HG03558 (cell line): ENCODE data around the gene FOLR1.

Experiments used
- ATAC-seq: cut with Tn5 transposase; IDR thresholded peaks from one replicate; pipeline ENCODE4 v1.9.1; 2021; ENCODE audit warnings: moderate number of reproducible peaks; ENCODE audit not compliant: unreplicated experiment; ENCODE audit errors: extremely low read depth

The FOLR1 gene

DNA sequence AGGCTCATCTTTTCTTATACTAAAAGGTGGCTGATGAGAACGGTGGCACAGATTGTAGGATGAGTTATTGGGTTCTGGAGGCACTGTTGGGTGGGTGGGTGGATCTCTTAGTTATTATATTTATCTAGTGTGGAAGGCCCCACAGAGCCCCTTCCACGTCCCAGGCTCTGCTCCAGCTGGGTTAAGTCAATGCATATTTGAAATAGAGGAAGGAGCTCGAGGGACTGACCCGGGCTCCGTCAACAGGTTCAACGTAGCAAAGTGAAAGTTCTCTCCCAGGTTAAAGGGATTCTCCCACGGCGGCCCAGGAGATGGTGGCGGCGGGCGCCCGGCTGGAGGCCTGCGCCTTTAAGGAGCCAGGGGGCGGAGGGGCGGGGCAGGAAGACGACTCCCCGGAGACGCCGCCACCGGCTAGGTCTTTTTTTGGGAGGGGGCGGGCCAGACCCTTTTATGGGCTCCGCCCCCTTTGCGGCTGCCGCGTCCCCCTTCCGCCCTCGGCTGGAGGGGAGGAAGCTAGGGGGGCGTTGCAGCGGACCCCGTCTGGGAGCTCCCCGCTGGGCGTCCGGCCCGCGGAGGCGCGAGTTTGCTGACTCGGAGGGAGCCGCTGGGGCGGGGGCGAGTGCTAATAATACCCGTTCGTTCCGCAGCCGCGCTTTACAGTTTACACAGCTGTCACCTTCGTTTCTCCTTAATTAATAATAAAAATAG lies 31.1 kb downstream of the FOLR1 start:
- peak; percentile 38 for ATAC-seq

DNA sequence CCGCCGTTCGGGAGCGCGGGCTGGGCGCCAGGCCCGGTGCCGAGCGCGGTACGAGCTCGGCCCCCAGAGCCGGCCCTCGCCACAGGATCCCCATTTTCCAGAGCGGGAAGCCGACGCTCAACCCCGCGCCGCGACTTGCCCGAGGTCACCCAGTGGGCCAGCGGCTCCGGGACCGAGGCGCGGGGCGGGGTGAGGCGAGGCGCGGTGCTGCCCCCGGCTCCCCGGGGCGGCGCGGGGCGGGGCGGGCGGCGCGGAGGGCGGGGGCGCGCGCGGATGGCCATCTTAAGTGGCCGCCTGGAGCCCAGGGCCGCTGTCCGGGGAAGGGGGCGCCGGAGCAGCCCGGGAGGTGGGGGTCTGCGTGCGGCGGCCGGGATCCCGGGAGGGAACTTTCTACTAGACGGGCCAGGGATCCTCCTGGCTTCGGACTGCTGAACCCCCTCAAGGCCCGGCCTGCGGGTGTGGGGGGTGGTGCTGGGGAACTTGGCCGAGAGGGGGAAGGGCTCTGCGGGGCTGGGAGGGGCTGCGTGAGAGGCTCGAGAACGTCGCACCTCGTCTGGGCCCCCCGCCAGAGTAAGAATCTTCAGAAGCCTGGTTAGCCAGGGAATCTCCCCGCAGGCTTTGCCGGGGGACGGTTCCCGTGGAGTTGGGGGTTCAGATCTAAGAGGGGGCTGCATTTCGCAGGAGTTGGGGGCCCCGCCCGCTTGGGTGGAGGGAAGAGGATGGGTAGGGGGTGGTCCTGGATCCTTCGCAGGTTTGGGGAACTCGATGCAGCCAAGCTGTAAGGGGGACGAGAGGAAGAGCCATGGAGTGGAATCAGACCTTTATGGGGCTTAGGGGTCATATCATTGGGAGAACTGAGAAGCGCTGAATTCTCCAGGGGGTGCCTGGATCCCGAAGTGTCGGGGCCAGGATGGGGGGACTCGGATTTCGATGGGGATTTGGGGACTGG lies 31.9 kb downstream of the FOLR1 start:
- ATAC-seq: peak; percentile 23

DNA sequence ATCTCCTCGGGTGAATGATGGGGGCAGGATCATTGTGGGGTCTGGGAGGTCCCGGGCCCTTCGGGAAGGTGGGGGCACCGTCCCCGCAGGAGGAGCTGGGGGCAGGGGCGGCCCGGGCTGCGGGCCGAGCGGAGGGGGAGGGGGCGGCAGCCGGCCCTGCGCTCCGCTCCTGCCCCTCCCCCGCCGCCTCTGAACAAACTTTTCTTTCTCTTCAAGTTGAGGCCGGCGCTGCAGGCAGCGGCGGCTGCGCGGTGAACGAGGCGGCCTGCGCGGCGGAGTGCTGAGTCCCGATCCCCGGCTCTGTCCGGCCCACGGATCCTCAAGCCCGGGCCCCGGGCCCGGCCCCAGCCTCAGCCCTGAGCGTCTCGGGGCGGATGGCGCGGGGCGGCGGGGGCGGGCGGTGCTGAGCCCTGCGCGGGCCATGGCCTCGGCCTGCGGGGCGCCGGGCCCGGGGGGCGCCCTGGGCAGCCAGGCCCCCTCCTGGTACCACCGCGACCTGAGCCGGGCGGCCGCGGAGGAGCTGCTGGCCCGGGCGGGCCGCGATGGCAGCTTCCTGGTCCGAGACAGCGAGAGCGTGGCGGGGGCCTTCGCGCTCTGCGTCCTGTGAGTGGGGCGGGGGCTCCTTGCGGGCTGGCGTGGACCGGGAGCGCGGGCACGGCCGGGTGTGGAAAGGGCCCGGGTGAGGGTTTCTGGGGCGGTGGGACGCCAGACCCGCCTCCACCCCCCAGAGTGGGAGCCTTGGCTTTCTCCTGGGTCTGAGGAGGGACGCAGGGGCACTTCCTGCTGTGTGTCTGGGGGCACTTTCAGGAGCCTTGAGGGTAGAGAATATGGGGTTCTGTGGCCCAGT lies 32.8 kb downstream of the FOLR1 start, which contains the start of gene INPPL1:
Gene INPPL1 (plus strand): TSS at position 204 of the 847 bp plus-strand sequence. CDS start 218 bp downstream, at position 422.
- ATAC-seq: no peak

DNA sequence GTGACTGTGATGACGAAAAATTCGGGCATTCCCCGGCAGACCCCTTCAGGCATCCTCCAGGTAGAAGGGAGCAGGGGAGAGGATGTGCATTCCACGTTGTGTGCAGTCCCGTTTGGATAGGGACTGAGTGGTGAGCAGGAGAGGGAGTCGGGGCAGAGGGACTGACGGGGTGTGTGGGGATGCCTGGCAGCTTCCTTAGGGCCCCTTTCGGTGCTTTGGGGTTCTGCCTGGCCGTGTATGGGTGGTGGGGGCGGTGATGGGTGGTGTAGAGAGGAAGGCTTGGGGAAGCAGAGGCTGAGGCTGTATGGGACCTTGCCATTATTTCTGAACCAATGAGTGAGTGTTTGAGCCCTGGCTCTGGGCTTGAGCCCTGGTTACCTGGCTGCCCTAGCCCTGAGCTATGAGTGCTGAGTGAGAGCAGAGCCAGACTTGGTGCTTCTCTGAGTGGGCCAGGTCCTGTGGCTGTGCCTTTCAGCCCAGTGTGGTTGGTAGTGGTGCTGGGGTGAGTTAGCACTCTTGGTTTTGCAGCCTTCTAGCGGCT lies 33.5 kb downstream of the FOLR1 start:
- ATAC-seq: no peak

DNA sequence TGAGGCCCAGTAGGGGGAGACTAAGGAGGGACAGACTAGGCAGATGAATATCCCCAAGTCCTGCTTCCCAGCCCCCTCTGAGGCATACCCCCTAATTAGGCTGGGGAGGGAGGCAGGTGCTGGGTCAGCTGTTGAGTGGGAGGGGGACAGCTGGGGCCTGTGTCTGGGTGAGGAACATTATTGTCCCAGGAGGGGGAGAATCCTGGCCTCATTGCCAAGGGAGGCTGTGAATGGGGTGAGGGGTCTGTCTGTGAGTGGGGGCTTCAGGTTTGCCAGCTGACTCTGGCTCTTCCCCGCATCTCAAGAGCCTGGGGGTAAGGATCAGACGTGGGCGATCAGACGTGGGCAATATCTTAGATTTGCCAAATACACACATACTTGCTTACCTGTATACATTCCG lies 34.8 kb downstream of the FOLR1 start:
- ATAC-seq: no peak

DNA sequence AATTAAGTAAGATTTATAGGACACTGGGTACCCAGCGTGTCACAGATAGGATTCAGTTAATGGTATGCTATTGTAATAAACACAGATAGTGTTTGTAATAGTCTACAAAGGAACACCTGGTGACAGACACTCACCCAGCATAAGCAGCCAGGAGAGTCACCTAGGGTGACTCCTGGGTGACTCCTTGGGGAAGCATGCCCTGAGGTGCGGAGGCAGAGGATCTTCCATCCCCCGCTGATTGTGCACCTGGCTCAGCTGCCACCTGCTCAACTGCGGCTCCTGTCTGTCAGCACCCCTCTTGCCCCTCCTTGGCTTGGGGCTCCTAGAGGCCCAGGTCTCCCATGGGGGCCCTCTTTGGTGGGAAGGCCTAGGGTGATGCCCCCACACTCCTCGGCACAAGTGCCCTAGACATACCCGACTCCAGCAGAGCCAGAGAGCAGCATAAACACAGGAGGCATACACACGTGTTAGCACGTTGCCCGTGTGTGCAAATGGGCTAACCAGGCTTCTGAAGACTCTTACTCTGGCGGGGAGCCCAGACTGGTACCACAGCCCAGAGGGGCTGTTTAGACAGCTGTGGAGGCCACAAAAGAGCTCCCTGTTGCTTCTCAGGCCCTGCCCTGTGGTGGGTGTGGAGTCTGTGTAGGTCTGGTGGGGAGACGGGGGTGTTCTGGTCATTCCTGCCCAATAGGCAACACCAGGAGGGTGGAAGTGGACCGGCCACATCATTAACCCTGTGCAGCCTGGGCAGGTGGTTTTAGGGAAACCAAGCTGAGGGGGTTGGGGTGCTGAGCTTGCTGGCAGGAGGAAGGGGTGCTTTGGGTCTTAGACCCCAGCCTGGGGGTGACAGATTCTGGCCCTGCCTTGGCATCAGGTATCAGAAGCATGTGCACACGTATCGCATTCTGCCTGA lies 35.6 kb downstream of the FOLR1 start:
- no peak for ATAC-seq

DNA sequence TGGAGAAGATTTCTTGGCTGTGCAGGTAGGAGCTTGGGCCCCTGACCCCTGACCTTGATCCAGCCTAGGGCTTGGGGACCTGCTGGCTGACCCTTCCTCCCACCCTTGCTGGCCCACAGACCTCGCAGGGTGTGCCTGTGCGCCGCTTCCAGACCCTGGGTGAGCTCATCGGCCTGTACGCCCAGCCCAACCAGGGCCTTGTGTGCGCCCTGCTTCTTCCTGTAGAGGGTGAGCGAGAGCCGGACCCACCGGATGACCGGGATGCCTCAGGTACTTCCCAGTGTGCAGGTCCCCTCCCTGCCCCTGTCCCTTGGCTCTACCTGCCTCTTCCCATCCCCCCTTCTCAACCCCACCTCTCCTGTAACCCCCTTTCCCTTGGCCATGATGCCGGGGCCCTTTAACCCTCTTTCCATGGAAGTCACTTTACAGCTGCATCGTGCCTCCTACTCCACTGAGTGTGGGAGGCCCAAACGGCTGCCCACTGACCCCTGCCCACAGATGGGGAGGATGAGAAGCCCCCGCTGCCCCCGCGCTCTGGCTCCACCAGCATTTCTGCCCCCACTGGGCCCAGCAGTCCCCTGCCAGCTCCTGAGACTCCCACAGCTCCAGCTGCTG lies 36.4 kb downstream of the FOLR1 start:
- ATAC-seq: no peak

DNA sequence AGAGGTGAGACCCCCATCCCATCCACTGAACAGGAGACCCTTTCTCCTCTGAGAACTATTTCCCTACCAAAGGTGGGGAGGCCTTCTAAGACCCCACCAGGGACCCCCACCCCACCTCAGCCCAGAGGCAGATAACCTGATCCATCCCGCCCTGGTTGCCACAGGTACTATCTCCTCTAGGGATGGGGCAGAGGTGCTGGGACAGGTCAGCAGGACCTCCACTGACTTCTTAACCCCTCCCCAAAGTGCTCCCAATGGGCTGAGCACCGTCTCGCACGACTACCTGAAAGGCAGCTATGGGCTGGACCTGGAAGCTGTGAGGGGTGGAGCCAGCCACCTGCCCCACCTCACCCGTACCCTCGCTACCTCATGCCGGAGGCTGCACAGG lies 36.9 kb downstream of the FOLR1 start:
- no peak for ATAC-seq

DNA sequence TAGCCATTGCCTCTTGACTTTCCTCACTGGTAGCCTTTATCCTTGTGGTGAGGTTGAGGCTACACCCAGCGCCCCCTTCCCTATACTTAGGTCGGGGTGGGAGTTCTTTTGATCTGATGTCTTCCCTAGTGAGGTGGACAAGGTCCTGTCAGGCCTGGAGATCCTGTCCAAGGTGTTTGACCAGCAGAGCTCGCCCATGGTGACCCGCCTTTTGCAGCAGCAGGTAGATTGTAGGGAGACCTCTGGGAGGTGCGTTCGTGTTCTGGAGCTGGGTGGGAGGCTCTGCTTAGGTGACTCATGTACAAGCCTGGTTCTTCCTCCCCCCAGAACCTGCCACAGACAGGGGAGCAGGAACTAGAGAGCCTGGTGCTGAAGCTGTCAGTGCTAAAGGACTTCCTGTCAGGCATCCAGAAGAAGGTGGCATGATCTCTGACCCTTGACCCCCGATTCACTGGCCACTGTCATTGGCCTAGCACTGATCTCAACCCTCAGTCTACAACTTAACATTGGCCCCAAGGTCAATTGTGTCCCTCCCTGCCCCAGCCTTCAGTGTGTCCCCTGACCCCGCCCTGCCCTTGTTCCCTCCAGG lies 37.5 kb downstream of the FOLR1 start:
- ATAC-seq: no peak

DNA sequence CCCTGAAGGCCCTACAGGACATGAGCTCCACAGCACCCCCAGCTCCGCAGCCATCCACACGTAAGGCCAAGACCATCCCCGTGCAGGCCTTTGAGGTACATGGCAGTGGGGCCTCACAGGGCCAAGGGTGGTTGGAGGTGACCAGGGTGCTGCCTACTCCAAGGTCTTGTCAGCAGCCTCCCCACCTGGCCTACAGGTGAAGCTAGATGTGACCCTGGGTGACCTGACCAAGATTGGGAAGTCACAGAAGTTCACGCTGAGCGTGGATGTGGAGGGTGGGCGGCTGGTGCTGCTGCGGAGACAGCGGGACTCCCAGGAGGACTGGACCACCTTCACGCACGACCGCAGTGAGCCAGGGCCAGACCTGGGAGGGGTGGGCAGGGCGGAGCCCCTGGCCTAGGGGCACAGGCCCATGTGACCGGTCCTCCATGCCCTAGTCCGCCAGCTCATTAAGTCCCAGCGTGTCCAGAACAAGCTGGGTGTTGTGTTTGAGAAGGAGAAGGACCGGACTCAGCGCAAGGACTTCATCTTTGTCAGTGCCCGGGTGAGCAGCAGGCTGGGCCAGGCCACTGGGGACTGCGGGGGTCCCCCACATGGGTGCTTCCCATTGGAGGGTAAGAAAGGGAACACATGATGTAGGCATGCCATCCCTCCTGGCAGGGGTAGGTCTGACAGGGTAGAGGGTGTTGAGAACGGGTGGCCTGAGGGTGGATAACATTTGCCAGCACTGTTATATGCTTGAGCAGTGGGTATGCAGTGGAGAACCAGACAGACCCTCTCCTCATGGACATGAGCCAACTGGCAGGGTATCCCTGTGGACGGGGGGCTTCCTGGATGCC lies 38.2 kb downstream of the FOLR1 start:
- no peak for ATAC-seq

DNA sequence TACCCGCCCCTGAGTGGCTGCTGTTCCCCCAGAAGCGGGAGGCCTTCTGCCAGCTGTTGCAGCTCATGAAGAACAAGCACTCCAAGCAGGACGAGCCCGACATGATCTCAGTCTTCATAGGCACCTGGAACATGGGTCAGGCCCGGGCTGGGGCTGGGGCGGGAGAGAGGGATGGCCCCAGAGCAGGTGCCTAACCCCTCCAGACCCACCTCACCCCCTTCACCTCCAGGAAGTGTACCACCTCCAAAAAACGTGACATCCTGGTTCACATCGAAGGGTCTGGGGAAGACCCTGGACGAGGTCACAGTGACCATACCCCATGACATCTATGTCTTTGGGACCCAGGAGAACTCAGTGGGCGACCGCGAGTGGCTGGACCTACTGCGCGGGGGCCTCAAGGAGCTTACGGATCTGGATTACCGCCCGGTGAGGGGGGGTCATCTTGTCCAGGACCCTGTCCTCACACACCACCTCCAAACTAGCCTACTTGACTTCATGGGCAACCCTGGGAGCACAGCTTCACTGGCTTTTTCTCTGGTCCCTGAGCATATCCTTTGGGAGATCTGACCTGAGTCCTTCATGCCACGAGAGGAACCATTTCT lies 38.9 kb downstream of the FOLR1 start:
- ATAC-seq: no peak

DNA sequence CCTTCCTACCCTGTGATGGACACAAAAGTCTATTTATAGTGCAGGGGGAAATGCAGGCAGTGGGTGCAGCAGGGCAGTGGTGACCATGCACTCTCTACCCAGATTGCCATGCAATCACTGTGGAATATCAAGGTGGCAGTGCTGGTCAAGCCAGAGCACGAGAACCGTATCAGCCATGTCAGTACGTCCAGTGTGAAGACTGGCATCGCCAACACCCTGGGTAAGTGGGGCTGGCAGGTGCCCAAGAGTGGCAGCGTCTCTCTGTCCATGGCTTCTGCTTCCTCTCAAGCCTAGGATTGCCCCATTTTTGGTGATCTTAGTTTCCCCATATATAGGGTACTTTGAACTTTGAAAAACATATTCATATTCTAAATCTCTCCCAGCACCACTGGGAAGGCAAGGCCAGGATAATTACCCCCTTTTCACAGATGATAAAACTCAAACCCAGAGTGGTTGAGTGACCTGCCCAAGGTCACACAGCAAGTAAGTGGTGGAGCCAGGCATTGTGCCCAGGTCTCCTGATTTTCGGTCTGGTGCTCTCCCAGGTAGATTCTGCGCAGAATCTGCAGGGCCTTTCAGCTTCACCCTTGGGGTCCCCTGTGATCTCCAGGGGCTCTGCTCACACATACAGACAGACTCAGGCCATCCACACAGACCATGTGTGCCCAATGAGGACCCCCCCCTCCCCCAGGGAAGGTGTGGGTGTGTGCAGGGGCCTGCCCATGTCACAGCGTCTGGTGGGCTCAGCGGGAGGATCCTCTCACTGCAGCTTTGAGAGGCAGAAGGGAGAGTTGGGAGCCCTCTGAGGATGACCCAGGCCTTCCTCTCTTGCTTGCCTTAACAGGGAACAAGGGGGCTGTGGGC lies 39.7 kb downstream of the FOLR1 start:
- no peak for ATAC-seq

DNA sequence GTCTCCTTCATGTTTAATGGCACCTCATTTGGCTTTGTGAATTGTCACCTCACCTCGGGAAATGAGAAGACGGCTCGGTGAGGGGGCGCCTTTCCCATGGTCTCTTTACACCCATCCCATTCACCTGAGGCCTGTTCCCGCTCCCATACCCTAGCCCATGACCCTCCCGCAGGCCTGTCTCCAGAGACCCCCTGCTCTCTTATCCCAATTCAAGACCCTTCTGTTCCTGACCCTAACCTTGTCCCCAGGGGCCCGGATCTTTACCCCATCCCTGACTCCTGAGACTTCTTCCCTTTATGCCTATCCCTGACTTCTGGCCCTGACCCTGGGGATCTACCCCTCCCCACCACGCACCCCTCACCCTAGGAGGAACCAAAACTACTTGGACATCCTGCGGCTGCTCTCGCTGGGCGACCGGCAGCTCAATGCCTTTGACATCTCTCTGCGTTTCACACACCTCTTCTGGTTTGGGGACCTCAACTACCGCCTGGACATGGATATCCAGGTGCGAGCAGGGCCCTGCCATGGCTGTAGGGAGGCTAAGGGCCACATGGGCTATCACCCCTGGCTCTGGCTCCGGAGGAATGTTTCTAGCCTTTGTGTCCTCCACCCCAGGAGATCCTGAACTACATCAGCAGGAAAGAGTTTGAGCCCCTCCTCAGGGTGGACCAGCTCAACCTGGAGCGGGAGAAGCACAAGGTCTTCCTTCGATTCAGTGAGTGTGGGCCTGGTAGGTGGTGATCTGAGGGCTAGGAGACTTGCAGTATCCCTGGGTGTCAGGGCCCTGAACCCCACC lies 40.5 kb downstream of the FOLR1 start:
- ATAC-seq: no peak

DNA sequence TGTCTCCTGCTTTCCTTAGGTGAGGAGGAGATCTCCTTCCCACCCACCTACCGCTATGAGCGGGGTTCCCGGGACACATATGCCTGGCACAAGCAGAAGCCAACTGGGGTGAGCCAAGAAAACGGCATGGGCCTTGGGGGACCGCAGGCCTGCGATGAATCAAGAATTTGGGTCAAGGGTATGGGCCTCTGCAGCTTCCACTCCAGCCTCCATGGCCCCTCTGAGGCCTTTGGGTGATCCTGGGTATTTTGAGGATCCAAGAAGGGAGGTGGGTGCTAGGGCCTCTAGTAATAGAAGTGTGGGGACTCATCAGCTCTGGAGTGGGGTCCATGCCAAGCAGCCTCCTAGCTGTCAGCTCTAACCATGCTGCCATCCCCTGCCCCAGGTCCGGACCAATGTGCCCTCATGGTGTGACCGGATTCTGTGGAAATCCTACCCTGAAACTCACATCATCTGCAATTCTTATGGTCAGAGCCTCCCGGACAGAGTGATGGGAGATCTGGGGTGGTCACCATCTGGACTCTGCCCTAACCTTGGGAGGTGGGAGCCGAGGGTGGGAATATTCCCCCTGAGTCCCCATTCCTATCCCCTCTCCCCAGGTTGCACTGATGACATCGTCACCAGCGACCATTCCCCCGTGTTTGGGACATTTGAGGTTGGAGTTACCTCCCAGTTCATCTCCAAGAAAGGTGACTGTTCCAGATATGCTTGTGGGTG lies 41.3 kb downstream of the FOLR1 start:
- no peak for ATAC-seq
